Measurements from ENCODE around the gene ACVR1. TPM values are rescaled to one million over a fixed set of nuclear protein-coding genes. Genes with fewer than 3 reads are reported as not detected.

ACVR1 gene
- total and polyA plus RNA-seq, 9 of the 15 experiments (the other 6 are each of a cell fraction or from before 2014, with no cell fraction given): 3.8 to 14.3 (median 6.9) TPM

DNA sequence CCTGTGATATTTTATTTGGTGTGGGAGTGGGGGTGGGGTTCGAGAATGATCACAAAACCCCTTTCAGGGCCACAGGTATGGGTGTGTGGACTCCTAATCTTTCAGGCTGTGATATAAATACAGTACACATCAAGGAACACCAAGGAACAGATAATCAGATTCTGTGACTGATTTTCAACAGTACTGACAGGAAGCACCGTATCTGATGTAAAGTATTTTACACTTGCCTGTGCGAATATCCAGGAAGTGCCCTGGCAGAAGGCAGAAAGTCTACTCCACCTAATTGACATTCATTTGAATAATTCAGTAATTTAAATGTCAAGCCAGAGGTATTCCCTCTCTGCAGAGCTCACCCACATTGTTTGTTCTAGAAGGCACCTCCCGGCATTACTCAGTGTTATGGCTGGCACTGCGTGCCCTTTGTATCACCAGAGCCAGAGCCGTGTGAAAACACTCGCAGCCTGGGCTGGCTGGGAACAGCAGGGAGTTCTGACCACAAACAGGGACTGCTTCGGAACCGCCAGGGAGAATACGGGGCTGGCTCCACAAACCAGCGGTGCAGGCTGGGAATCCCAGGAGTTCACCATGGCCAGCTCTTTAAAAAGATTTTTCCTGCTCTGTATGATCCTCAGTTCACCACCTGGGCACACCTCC, 91.8 kb downstream of the ACVR1 start (continued):
- TF ChIP-seq, protein P1, sequence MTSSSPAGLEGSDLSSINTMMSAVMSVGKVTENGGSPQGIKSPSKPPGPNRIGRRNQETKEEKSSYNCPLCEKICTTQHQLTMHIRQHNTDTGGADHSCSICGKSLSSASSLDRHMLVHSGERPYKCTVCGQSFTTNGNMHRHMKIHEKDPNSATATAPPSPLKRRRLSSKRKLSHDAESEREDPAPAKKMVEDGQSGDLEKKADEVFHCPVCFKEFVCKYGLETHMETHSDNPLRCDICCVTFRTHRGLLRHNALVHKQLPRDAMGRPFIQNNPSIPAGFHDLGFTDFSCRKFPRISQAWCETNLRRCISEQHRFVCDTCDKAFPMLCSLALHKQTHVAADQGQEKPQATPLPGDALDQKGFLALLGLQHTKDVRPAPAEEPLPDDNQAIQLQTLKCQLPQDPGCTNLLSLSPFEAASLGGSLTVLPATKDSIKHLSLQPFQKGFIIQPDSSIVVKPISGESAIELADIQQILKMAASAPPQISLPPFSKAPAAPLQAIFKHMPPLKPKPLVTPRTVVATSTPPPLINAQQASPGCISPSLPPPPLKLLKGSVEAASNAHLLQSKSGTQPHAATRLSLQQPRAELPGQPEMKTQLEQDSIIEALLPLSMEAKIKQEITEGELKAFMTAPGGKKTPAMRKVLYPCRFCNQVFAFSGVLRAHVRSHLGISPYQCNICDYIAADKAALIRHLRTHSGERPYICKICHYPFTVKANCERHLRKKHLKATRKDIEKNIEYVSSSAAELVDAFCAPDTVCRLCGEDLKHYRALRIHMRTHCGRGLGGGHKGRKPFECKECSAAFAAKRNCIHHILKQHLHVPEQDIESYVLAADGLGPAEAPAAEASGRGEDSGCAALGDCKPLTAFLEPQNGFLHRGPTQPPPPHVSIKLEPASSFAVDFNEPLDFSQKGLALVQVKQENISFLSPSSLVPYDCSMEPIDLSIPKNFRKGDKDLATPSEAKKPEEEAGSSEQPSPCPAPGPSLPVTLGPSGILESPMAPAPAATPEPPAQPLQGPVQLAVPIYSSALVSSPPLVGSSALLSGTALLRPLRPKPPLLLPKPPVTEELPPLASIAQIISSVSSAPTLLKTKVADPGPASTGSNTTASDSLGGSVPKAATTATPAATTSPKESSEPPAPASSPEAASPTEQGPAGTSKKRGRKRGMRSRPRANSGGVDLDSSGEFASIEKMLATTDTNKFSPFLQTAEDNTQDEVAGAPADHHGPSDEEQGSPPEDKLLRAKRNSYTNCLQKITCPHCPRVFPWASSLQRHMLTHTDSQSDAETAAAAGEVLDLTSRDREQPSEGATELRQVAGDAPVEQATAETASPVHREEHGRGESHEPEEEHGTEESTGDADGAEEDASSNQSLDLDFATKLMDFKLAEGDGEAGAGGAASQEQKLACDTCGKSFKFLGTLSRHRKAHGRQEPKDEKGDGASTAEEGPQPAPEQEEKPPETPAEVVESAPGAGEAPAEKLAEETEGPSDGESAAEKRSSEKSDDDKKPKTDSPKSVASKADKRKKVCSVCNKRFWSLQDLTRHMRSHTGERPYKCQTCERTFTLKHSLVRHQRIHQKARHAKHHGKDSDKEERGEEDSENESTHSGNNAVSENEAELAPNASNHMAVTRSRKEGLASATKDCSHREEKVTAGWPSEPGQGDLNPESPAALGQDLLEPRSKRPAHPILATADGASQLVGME (CRISPR knock-in tag; IDR thresholded peaks at IDR 0.05): peak; percentile 74; the same call in 1 of the 2 replicates
- TF ChIP-seq, protein P2, sequence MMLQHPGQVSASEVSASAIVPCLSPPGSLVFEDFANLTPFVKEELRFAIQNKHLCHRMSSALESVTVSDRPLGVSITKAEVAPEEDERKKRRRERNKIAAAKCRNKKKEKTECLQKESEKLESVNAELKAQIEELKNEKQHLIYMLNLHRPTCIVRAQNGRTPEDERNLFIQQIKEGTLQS (IDR thresholded peaks at IDR 0.05): peak; percentile 30; the same call in 1 of the 2 replicates
- TF ChIP-seq, protein P2 (CRISPR knock-in tag; conservative IDR thresholded peaks at IDR 0.05): no peak
- 0 out of 2 replicates have a peak, but pooled peaks have one; percentile 30 for TF ChIP-seq ARID3A (IDR thresholded peaks at IDR 0.05; ENCODE audit: borderline replicate concordance, low read depth, low read length)
- TF ChIP-seq, protein P3, sequence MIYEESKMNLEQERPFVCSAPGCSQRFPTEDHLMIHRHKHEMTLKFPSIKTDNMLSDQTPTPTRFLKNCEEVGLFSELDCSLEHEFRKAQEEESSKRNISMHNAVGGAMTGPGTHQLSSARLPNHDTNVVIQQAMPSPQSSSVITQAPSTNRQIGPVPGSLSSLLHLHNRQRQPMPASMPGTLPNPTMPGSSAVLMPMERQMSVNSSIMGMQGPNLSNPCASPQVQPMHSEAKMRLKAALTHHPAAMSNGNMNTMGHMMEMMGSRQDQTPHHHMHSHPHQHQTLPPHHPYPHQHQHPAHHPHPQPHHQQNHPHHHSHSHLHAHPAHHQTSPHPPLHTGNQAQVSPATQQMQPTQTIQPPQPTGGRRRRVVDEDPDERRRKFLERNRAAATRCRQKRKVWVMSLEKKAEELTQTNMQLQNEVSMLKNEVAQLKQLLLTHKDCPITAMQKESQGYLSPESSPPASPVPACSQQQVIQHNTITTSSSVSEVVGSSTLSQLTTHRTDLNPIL (CRISPR knock-in tag; IDR thresholded peaks at IDR 0.05): no peak
- no peak for TF ChIP-seq CREM (IDR thresholded peaks at IDR 0.05; ENCODE audit: low read depth)
- TF ChIP-seq MBD1 (CRISPR knock-in tag; IDR thresholded peaks at IDR 0.05): peak; percentile 9; the same call in 1 of the 2 replicates
- no peak for TF ChIP-seq ARNT (IDR thresholded peaks at IDR 0.05)
- 0 out of 2 replicates have a peak, but pooled peaks have one; percentile 6 for TF ChIP-seq HDAC8 (tag; IDR thresholded peaks at IDR 0.05)
- TF ChIP-seq MYBL2 (IDR thresholded peaks at IDR 0.05; ENCODE audit: low read depth): no peak
- TF ChIP-seq MYBL2 (CRISPR knock-in tag; IDR thresholded peaks at IDR 0.05; ENCODE audit: borderline replicate concordance): no peak
- TF ChIP-seq ZNF507 (tag; conservative IDR thresholded peaks at IDR 0.05): peak; percentile 42; the same call in 1 of the 2 replicates
- peak; percentile 38; the same call in 1 of the 2 replicates for TF ChIP-seq CBFA2T3 (IDR thresholded peaks at IDR 0.05)
- peak; percentile 66; the same call in 1 of the 2 replicates for TF ChIP-seq ZNF589 (CRISPR knock-in tag; IDR thresholded peaks at IDR 0.05; ENCODE audit: low read depth)
- no peak for TF ChIP-seq ZNF778 (CRISPR knock-in tag; IDR thresholded peaks at IDR 0.05)
- peak; percentile 19; the same call in 1 of the 2 replicates for TF ChIP-seq MTA3 (IDR thresholded peaks at IDR 0.05; ENCODE audit: borderline replicate concordance)

Data from K562 (cell line).